ENCODE data around the gene ZNF554. TPM values are rescaled to one million over a fixed set of nuclear protein-coding genes. Genes with fewer than 3 reads are reported as not detected.

ZNF554 gene
- total and polyA plus RNA-seq, 2 donors (not counting 3 experiments of a cell fraction or from before 2014, with no cell fraction given) = 1.2 to 1.6 TPM

- H3K9me3 ChIP-seq (replicated peaks; ENCODE audit: control insufficient read depth, insufficient read depth, low read length) = no peaks in the 10 kb centered on the region
- no peak overlapping the region for H3K9ac ChIP-seq (replicated peaks; ENCODE audit: extremely low read depth, insufficient read depth, low read length)
- no peak overlapping the region for H2AFZ ChIP-seq (ENCODE audit: low read depth, low read length)
- DNase-seq (ENCODE audit: low read depth, low spot score) (no peak), FAIRE-seq (no peak)
- POLR2A ChIA-PET = no interaction called here
- no peaks in the 10 kb centered on the region for H4K20me1 ChIP-seq (replicated peaks; ENCODE audit: control insufficient read depth, extremely low read depth, insufficient read depth, low read length)
- H3K4me1 ChIP-seq (ENCODE audit: control insufficient read depth, extremely low read depth, insufficient read depth, low read length) = no peaks in the 10 kb centered on the region
- no TSS peak for BruUV-seq (replicated peaks)
- no peak overlapping the region for H3K4me2 ChIP-seq (ENCODE audit: insufficient read depth, low read length)
- intact Hi-C loops (cut with micrococcal nuclease) = no loop called here
- CTCF ChIA-PET = no interaction called here
- no peak overlapping the region for H3K27ac ChIP-seq (ENCODE audit: insufficient read depth, low read depth, low read length)
- no peak overlapping the region for H3K4me3 ChIP-seq (replicated peaks in 1 of 3; ENCODE audit: insufficient read depth in 1 of 3, low read depth in 1 of 3, low read length in 3 of 3)
- peaks cover 5 to 29% of the 10 kb centered on the region in 2 experiments for H3K36me3 ChIP-seq (ENCODE audit: control insufficient read depth in 2 of 2, extremely low read depth in 1 of 2, insufficient read depth in 2 of 2, low read length in 2 of 2)
- H3K9me1 ChIP-seq (replicated peaks; ENCODE audit: control insufficient read depth, extremely low read depth, insufficient read depth, low read length) = no peaks in the 10 kb centered on the region
- no peak for TF ChIP-seq MAX (IDR thresholded peaks at IDR 0.05; ENCODE audit: insufficient read depth, insufficient read length)
- no peak for TF ChIP-seq CTCF (IDR thresholded peaks at IDR 0.05; ENCODE audit: extremely low read depth in 1 of 2, insufficient read depth in 1 of 2, low read depth in 1 of 2, low read length in 2 of 2)
- TF ChIP-seq MYC (IDR thresholded peaks at IDR 0.05; ENCODE audit: low read depth, low read length) = no peak
- H3K79me2 ChIP-seq (ENCODE audit: control insufficient read depth, insufficient read depth, low read length) = no peaks in the 10 kb centered on the region
- dilution Hi-C loops (cut with MboI; ENCODE audit: extremely low pct_ligation_motif_present, low sequenced_read_pairs) = no loop called here
- H3K27me3 ChIP-seq (ENCODE audit: control insufficient read depth in 2 of 2, insufficient read depth in 2 of 2, low read length in 2 of 2) = no peaks in the 10 kb centered on the region
Measured at GRCh38 chr19:2808129-2808941, 11.3 kb upstream of the ZNF554 start.

Measured in endothelial cell of umbilical vein (primary cell).